ENCODE data around the gene NOX5.
"Not testable (repeated sequence)": the region's sequence is repeated elsewhere in the genome, so short reads cannot be mapped to it uniquely, and the experiment has no call there.

NOX5 gene

GRCh38 chr15:69060744-69061143, 46.2 kb downstream of the NOX5 start:
- DNase-seq: no peak

GRCh38 chr15:69061414-69061842, 46.9 kb downstream of the NOX5 start:
- no peak for DNase-seq

- DNase-seq: no peak
Observed at GRCh38 chr15:69064649-69065048, 50.2 kb downstream of the NOX5 start.

- no peak for DNase-seq
Observed at GRCh38 chr15:69066007-69066995, 51.8 kb downstream of the NOX5 start.

GRCh38 chr15:69067296-69067695, 52.8 kb downstream of the NOX5 start:
- no peak for DNase-seq

- no peak for DNase-seq
Observed at GRCh38 chr15:69068157-69068556, 53.7 kb downstream of the NOX5 start.

GRCh38 chr15:69069290-69069689, 54.8 kb downstream of the NOX5 start:
- not testable (repeated sequence) for DNase-seq

GRCh38 chr15:69069996-69070395, 55.5 kb downstream of the NOX5 start:
- DNase-seq: no peak

GRCh38 chr15:69070396-69070795, 55.9 kb downstream of the NOX5 start:
- DNase-seq: no peak

- no peak for DNase-seq
Observed at GRCh38 chr15:69071260-69071659, 56.8 kb downstream of the NOX5 start.

- DNase-seq: no peak
Observed at GRCh38 chr15:69072906-69073305, 58.4 kb downstream of the NOX5 start.

GRCh38 chr15:69074001-69074842, 59.7 kb downstream of the NOX5 start:
- DNase-seq: peak; percentile 85

- peak; percentile 29 for DNase-seq
Observed at GRCh38 chr15:69074843-69075224, 60.3 kb downstream of the NOX5 start.

GRCh38 chr15:69075440-69075839, 60.9 kb downstream of the NOX5 start:
- no peak for DNase-seq

- DNase-seq: no peak
Observed at GRCh38 chr15:69076756-69077155, 62.3 kb downstream of the NOX5 start.

GRCh38 chr15:69078638-69079037, 64.1 kb downstream of the NOX5 start:
- no peak for DNase-seq

- DNase-seq: peak; percentile 32
Observed at GRCh38 chr15:69080295-69081248, 66.1 kb downstream of the NOX5 start.

- DNase-seq: no peak
Observed at GRCh38 chr15:69081310-69082004, 67.0 kb downstream of the NOX5 start.

GRCh38 chr15:69082021-69082502, 67.6 kb downstream of the NOX5 start:
- DNase-seq: no peak

GRCh38 chr15:69082554-69082953, 68.1 kb downstream of the NOX5 start:
- DNase-seq: no peak

- DNase-seq: no peak
Observed at GRCh38 chr15:69084404-69085030, 70.0 kb downstream of the NOX5 start.

Measured in NCI-H1105 treated with DMSO at 0.1 percent for 48 hours (cell line).